Measurements from ENCODE around the gene USP10.

DNA sequence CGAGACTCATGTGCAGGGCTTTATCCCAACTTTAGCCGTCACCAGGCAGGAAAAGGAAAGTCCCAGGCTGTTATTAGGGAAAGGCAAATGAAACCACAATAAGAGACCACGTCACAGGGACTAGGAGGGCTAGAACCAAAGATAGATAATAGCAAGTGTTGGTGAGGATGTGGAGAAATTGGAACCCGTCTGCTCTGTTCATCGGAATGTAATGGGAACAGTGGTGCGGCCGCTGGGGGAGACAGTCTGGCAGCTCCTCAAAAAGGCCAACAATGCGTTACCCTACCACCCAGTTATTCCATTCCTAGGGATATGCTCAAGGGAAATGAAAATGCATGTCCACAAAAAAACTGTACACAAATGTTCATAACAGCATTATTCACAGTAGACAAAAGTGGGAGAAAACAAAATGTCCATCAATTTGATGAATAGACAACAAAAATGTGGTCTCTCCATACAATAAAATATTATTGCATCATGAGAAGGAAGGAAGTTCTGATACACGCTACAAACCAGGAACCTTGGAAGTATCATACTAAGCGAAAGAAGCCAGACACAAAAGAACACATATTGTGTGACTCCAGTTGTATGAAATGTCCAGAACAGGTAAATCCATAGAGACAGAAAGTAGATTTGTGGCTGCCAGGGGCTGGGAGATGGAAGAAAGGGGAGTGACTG, 19.5 kb upstream of the USP10 start:
- TF ChIP-seq ZNF274 (IDR thresholded peaks at IDR 0.05; ENCODE audit: low read depth, low read length), result no peak
- TF ChIP-seq SUZ12 (IDR thresholded peaks at IDR 0.05; ENCODE audit: extremely low read depth, insufficient read depth, insufficient read length), result no peak

Data from NT2/D1 (cell line).